H54 (cell line): ENCODE data around the gene SLC1A2.
"Not testable (repeated sequence)": the region's sequence is repeated elsewhere in the genome, so short reads cannot be mapped to it uniquely, and the experiment has no call there.

Experiments
- DNase-seq: peaks from one replicate; pipeline ENCODE4 v3.0.0; 2011; ENCODE audit warnings: low spot score, mixed read lengths; ENCODE audit not compliant: insufficient read length
- FAIRE-seq: peaks from 3 replicates; lab custom pipeline; 2011; peaks lifted over from hg19 to GRCh38; lab: Jason Lieb, UNC
- POLR2A ChIP-seq: IDR thresholded peaks from 2 replicates; pipeline ENCODE4 v1.6.1; 2011; ENCODE audit warnings: low read depth, mild to moderate bottlenecking, low read length

The SLC1A2 gene

GRCh38 chr11:35237351-35237750, 182.0 kb downstream of the SLC1A2 start:
- no peak for FAIRE-seq
- no peak for TF ChIP-seq POLR2A

GRCh38 chr11:35236667-35237003, 182.7 kb downstream of the SLC1A2 start:
- no peak for DNase-seq
- TF ChIP-seq POLR2A: no peak
- FAIRE-seq: no peak

More at GRCh38 chr11:35237351-35237750, 182.0 kb downstream of the SLC1A2 start:
- DNase-seq: no peak

DNA sequence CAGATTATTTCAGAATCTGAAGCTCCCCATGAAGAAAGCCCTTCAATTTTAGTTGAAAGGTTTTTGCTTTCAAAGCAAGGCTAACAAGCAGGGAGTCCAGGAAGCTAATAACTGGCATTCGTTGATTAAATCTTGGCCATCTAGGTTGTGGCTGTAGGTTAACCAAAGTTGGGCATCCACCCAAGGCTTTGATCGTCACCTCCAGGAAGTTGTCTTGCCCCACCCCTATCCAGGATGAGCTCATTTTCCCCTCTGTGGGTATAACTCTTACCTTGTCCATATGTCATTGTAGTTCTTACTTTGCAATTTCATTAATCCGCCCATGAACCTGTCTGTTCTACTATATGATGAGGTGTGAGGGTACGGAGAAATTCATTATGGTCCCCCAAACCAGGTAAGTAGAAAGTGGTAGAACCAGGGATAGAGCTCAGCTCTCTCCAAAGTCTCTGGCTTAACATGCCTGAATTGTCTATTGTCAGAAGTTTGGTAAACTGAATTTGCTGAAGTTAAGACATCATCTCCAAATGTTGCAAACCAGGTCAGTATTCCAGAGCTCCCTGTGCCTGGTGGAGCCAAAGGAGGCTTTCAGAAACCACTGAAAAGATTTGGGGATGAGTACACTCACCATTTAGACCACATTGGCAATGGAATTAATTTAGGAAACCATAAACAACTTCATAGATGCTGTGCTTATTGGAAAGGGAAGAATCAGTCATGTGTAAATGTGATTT, 183.3 kb downstream of the SLC1A2 start:
- TF ChIP-seq POLR2A: no peak
- DNase-seq (no peak), FAIRE-seq (no peak)

DNA sequence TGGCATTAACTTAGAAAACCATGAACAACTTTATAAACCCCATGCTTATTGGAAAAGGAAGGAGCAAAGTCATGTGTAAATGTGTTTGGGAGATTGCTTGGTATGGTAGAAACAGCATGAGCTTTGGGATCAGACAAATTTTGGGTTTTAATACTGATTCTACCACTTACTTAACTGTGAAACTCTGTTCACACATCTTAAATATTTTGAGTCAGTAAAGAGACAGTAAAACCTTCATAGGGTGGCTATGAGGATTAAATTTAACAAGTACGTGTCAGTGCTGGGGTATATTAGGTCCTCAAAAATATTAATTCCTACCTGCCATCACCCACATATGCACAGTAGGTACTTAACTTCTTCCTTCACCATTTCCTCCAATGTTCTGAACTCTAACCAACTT, 183.9 kb downstream of the SLC1A2 start:
- DNase-seq: no peak
- FAIRE-seq: no peak
- TF ChIP-seq POLR2A: no peak

DNA sequence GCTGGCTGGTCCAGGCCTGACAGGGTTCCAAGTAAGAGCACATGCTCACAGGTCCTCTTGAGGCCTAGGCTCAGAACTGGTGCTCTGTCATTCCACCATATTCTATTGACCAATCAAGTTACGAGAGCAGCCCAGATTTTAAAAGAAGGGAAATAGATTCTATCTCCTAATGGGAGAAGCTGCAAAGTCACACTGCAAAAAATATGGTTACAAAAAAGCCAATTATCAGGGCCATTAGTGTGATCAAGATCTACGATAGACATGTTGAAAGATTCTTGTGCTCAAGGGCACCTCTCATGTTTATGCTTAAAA, 184.2 kb downstream of the SLC1A2 start:
- no peak for TF ChIP-seq POLR2A
- FAIRE-seq: no peak
- no peak for DNase-seq

DNA sequence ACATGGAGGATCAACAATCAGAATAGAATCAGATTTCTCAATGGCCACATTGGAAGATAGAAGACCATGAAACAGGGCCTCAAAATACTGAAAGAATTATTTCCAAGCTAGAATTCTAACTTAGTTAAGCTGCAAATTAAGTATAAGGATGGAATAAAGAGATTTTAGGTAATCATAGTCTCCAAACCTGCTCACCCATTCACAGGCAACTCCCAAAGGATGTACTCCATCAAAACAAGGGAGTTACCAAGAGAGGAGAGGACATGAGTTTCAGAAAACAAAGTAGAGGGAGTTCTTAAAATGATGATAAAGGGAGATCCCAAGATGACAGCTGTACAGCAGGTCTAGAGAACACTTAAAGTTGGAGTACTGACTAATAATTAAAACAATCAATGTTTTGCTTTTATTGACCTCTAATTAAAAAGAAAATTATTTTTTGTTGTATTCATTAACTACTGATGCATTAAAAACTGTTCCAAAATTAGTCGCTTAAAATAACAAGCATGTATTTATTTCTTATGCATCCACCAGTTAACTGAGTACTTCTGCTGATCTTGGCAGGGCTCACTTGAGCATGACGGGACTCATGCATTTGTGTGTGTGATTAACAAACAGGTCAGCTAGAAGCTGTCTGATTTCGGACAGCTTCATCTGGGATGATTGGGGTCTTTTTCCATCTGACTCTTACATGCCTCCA, 184.8 kb downstream of the SLC1A2 start:
- DNase-seq (no peak), FAIRE-seq (no peak)

GRCh38 chr11:35233518-35233917, 185.8 kb downstream of the SLC1A2 start:
- no peak for TF ChIP-seq POLR2A
- no peak for DNase-seq
- FAIRE-seq: no peak

More for the DNA sequence above, 184.8 kb downstream of the SLC1A2 start:
- TF ChIP-seq POLR2A: no peak

- no peak for TF ChIP-seq POLR2A
- DNase-seq: no peak
- no peak for FAIRE-seq
Measured at GRCh38 chr11:35232891-35233330, 186.4 kb downstream of the SLC1A2 start.

DNA sequence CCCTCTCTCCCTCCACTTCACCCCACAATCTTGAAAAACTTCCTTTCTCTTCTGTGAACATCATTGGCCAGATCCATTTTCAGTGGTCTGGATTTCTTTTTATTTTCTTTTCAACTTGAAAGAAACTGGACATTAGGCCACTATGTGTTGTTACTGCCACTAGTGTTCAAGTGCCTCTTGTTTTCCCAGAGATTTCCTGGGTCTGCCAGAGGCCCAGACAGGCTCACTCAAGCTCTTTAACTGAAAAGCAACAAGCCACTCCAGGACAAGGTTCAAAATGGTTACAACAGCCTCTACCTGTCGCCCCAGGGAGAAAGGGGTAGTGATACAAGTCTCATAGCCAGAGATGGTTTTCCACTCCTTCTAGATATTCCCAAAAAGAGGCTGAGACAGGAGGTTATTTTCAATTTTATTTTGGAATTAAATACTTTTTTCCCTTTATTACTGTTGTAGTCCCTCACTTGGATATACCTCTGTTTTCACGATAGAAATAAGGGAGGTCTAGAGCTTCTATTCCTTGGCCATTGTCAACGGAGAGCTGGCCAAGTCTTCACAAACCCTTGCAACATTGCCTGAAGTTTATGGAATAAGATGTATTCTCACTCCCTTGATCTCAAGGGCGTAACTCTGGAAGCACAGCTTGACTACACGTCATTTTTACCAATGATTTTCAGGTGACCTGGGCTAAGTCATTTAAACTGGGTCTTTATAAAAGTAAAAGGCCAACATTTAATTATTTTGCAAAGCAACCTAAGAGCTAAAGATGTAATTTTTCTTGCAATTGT, 188.1 kb downstream of the SLC1A2 start:
- DNase-seq (no peak), FAIRE-seq (no peak)
- TF ChIP-seq POLR2A: no peak

- FAIRE-seq (no peak), DNase-seq (no peak)
- TF ChIP-seq POLR2A: no peak
Measured at GRCh38 chr11:35230388-35230787, 189.0 kb downstream of the SLC1A2 start.

GRCh38 chr11:35228328-35228725, 191.0 kb downstream of the SLC1A2 start:
- no peak for TF ChIP-seq POLR2A
- DNase-seq (no peak), FAIRE-seq (no peak)

DNA sequence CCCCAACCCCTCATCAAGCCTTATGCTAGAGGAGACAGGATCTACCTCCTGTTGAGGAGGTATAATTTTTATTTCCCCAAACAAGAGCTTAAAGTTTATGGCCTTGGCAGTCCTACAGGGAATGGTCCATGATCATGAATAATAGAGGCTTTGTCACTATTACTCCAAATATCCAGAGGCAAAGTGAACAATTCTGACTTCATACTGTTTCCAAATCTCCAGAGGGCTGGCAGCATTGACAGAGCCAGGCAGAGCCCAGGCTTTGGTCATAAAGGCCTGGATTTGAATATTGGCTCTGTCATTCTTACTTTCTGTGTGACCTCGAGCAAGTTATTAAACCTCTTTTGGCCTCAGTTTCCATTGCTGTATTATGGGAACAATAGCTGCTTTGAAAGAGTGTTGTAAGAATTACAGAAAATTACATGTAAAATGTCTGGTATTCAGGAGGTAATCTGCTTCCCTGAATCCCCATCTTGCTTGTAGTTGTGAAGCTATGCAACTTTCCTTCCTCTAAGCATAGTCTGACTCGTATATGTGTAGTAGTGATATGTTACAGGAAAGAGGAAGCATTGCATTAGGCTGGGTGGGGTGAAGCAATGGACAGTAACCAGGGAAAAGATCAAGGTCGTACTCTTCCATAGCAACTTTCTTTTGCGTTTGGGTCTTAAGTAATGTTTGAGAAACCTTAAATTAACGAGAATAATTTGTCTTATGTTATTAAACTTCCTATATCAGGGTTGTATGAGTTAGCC, 191.6 kb downstream of the SLC1A2 start:
- DNase-seq (no peak), FAIRE-seq (no peak)
- no peak for TF ChIP-seq POLR2A

DNA sequence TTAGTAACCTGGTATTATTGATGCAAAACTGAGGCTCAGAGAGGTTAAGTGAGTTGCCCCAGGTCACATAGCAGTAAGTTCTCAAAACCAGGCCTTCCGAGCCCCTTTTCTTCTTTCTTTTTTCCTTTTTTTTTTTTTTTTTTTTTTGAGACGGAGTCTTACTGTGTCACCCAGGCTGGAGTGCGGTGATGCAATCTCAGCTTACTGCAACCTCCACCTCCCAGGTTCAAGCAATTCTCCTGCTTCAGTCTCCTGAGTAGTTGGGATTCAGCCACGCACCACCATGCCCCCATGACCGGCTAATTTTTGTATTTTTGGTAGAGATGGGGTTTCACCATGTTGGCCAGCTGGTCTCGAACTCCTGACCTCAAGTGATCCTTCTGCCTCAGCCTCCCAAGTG, 192.6 kb downstream of the SLC1A2 start:
- not testable (repeated sequence) for DNase-seq, FAIRE-seq
